Fibroblast of peridontal ligament (primary cell): ENCODE results near the gene TIMM29.
"Not testable (repeated sequence)": the region's sequence is repeated elsewhere in the genome, so short reads cannot be mapped to it uniquely, and the experiment has no call there.

Experiments used
- DNase-seq: peaks from one replicate; pipeline ENCODE4 v3.0.0-alpha.2; 2010; ENCODE audit errors: extremely low read depth

Gene TIMM29

DNA sequence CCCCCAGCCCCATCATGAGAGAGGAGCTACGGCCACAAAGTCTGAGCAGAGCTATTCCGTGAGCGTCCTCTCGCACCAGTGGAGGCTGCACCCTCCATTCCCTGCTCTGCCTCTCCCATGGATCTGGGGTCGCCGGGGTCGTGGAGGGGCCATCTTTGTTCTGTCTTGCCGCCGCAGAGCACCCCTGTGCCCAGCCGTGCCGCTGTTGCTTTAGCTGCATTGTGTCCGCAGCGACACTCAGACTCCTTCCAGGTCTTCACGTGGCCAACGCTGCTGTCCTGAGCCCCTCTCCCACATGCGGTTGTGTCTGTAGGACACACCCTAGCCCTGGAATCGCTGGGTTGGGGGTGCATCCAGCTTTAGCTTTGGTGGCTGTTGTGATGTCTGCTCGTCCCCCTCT, 16.0 kb upstream of the TIMM29 start:
- no peak for DNase-seq

DNA sequence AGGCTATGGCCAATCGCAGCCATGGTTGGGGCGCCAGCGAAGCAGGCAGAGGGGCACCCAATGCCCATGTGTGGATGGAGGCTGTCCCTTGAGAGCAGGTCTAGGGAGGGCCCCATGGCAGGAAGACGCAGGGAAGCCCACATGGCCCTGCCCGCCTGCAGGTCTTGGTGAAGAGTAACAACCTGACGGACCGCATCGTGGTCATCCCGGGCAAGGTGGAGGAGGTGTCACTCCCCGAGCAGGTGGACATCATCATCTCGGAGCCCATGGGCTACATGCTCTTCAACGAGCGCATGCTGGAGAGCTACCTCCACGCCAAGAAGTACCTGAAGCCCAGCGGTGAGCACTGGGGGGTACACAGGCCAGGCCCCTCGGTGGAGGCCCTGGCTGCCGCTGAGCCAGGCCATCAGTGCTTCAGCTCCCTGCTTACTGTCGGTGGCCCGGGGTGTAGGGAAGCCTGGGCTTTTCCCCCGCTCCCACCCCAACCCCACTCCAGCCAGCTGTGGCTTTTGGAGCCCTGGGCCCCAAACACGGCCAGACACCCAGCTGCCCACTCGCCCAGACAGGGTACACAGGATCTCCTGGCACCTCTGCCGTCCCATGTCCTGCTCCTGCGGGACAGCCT, 14.8 kb upstream of the TIMM29 start:
- DNase-seq, result no peak

DNA sequence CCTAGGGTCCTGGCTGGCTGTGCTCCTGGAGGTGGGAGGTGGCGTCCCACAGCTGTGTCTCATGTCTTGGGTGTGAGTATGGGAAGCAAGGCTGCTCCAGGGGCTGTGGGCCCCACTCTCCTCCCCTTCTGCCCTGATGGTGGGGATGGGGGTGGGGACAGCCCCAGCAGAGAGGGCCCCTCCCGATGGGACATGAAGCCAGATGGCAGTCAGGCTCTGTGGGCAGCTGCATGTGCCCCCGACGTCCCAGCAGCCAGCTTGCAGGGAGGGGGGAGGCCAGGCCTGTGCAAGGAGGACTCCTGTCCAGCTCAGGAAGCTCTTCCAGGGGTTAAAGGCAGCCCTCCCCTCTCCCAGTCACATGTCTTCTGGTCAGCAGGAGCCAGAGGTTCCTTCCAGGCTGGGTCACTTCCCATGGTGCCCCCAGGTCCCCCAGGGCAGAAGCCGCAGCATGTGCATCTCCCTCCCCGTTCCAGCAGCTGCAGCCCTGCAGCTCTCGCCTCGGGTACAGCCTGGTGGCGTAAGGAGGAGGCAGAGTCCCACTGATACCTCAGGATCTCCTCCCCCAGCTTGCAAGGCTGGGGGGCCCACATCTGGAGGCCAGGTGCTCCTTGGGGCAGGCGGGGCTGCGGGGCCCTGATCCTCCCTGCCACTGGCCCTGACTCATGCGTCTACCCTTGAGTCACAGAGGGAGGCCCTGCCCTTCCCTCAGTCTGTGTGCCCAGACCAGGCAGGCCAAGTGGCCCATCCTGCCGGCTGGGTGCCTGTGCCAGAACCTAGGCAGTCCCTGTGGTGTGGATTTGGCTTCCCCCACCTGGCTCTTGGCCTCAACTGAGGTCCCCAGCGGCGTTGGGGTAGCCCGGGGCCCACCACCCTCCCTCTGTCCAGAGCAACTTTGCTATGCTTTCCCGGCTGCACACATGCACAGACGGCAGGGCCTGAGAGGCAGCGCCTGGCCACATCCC, 13.2 kb upstream of the TIMM29 start:
- DNase-seq, result peak; percentile 75

DNA sequence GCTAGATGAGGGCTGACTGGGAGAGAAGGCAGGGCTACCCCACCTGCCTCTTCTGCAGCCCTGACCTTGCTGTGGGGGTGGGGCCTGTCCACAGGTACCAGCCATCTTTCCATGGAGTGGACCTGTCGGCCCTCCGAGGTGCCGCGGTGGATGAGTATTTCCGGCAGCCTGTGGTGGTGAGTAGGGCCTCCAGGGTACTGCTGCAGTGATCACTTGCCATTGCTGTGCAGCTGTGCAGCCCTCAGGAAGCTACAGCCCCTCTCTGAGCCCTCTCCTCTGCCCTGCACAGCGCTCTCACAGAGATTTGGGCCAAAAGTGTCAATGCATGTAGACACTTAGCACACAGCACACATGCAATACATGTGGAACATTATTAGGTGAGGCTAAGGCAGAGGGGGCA, 12.0 kb upstream of the TIMM29 start:
- DNase-seq, result no peak

DNA sequence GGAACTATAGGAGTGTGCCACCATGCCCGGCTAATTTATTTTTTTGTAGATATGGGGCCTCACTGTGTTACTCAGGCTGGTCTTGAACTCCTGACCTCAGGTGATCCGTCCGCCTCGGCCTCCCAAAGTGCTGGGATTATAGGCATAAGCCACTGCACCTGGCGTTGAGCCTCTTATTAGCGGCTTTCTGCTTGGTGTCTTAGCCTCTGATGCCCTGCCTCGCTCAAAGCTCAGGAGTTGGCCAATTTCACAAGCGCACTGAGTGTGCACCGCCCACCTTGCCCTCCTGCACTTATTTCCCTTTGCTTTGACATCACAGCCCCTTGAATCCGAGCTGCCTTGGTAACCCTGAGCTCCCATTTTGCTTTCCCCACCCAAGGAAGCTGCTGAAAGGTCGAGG, 10.3 kb upstream of the TIMM29 start:
- DNase-seq, result no peak

DNA sequence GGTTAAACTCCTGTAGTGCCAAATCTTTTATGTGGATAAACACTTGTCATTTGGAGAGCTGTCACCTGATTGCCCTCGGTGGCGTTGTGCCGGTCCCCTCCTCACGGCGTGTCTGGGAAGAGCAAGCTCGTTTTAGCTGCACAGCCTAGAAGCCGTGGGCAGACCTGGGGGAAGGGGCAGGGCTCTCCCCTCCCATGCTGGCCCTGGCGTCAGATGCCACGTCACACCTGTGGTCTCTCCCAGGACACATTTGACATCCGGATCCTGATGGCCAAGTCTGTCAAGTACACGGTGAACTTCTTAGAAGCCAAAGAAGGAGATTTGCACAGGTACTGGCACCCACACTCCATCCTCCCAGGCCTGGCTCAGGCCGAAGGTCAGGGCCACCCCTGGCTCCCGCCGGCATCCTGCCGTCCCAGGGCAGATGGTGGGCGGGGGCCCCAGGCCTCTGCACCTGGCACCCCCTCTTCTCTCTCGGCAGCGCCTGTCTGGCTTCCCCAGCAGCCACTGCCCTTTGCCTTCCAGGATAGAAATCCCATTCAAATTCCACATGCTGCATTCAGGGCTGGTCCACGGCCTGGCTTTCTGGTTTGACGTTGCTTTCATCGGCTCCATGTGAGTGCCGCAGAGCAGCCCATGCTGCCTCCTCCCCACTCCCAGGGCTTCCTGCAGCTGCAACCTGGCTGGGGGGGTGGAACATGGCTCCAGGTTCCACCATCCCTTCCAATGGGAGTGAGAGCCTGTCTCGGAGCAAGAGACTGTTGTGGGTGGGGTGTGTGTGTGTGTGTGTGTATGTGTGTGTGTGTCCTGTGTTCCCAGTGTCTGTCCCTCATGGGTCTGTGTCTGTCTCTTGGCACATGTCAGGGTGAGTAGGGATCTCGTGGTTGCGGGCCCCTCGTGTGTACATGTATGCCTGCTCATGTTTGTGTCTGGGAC, 9.0 kb upstream of the TIMM29 start:
- DNase-seq, result no peak

DNA sequence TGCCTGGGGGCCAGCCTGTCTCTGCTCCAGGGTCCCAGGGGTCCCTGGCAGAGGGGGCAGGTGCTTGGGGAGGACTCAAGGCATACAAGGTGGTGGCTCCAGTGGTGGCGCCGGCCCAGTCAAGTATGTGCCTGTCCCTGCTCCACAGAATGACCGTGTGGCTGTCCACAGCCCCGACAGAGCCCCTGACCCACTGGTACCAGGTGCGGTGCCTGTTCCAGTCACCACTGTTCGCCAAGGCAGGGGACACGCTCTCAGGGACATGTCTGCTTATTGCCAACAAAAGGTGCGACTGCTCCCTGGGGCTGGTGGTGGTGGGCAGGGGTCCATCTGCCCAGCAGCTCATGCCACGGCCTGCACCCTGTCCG, 8.3 kb upstream of the TIMM29 start:
- DNase-seq, result no peak

DNA sequence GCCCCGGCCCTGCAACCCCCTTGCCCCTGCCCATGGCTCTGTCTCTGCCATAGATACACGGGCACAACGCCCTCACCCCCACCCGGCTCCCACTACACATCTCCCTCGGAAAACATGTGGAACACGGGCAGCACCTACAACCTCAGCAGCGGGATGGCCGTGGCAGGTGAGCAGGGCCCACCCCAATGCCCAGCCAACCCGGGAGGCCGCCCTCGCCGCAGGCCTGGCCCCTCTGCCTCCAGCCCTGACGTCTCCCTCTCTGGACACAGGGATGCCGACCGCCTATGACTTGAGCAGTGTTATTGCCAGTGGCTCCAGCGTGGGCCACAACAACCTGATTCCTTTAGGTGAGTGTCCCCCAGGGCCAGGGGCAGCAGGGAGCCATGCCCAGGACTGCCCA, 7.8 kb upstream of the TIMM29 start:
- no peak for DNase-seq

DNA sequence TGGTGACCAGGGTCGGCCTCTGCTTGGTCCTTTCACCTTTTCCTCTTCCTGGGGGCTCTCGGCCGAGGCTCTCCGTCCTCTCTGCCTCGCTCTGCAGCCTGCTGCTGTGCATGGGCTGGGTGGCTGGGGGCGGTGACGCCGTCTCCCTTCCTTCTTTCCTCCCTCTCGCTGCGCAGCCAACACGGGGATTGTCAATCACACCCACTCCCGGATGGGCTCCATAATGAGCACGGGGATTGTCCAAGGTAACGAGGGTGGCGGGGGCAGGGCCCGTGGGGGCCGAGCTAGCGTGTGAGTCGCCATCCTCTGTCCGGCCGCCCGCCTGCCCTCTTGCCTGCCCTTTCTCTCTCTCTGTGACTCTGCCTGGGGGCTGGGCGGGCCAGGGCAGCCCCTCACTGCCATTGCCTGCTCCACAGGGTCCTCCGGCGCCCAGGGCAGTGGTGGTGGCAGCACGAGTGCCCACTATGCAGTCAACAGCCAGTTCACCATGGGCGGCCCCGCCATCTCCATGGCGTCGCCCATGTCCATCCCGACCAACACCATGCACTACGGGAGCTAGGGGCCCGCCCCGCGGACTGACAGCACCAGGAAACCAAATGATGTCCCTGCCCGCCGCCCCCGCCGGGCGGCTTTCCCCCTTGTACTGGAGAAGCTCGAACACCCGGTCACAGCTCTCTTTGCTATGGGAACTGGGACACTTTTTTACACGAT, 7.3 kb upstream of the TIMM29 start:
- DNase-seq, result no peak

DNA sequence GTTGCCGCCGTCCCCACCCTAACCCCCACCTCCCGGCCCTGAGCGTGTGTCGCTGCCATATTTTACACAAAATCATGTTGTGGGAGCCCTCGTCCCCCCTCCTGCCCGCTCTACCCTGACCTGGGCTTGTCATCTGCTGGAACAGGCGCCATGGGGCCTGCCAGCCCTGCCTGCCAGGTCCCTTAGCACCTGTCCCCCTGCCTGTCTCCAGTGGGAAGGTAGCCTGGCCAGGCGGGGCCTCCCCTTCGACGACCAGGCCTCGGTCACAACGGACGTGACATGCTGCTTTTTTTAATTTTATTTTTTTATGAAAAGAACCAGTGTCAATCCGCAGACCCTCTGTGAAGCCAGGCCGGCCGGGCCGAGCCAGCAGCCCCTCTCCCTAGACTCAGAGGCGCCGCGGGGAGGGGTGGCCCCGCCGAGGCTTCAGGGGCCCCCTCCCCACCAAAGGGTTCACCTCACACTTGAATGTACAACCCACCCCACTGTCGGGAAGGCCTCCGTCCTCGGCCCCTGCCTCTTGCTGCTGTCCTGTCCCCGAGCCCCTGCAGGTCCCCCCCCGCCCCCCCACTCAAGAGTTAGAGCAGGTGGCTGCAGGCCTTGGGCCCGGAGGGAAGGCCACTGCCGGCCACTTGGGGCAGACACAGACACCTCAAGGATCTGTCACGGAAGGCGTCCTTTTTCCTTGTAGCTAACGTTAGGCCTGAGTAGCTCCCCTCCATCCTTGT, 6.5 kb upstream of the TIMM29 start:
- no peak for DNase-seq

DNA sequence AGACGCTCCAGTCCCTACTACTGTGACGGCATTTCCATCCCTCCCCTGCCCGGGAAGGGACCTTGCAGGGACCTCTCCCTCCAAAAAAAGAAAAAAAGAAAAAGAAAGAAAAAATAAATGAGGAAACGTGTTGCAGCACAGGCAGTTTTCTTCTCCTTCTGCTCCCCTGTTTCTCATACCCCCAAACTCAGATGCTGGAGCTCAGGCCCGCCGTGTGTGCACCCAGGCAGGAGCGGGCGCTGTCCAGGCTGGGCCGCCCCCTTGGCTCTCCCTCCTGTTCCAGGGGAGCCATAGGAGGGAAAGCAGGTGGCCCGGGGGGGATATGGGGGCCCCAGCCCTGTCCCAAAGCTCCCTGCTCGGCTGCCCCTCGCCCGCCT, 6.0 kb upstream of the TIMM29 start:
- no peak for DNase-seq

DNA sequence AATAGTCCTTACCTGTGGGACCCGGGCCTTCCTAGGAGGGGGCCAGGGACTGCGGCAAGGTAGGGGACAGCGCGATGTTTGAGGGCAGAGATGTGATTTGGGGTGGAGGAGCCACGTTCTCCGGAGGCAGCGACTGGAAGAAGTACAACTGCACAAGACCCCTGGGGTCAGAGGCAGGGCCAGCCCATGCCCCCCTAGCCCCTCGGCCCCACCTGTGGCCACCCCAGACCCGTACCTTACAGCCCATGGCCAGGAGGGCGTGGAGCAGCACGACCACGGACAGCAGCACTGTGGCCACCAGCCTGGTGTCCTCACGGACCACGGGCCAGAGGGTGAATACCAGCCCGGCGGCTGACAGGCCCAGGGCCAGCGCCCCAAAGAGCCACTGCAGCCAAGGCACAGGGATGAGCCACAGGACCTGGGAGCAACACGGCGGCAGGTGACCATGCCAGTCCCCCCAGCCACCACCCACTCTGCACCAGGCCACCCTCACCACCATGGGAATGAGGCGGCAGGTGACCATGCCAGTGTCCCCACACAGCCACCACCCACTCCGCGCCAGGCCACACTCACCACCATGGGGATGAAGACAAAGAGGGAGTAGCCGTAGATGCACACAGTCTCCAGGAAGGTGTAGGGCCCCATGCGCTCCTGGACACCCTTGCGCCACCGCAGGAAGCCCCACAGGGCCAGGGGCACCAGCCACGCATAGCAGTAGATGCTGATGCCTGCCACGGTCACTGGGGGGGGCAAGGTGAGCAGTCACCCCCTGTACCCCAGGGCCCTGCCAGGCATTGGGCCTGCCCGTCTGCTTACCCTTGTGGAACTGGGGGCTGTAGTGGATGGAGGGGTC, 5.1 kb upstream of the TIMM29 start:
- no peak for DNase-seq

DNA sequence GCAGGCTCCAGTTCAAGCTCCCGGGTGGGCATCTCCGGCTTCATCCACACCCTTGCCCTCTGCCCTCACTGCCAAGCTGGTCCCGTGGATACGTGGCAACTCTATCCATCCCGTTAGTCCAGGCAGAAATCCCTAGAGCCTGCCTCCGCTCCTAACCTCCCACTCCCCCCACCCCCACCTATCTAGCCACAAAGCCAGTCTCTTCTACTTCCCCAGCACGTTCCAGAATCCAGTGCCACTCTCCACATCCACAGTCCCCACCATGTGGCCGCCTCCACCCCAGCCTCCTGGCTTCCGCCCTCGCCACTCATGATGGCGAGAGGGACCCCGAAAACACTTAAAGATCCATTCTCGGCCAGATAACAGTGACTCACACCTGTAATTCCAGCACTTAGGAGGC, 4.0 kb upstream of the TIMM29 start:
- no peak for DNase-seq

DNA sequence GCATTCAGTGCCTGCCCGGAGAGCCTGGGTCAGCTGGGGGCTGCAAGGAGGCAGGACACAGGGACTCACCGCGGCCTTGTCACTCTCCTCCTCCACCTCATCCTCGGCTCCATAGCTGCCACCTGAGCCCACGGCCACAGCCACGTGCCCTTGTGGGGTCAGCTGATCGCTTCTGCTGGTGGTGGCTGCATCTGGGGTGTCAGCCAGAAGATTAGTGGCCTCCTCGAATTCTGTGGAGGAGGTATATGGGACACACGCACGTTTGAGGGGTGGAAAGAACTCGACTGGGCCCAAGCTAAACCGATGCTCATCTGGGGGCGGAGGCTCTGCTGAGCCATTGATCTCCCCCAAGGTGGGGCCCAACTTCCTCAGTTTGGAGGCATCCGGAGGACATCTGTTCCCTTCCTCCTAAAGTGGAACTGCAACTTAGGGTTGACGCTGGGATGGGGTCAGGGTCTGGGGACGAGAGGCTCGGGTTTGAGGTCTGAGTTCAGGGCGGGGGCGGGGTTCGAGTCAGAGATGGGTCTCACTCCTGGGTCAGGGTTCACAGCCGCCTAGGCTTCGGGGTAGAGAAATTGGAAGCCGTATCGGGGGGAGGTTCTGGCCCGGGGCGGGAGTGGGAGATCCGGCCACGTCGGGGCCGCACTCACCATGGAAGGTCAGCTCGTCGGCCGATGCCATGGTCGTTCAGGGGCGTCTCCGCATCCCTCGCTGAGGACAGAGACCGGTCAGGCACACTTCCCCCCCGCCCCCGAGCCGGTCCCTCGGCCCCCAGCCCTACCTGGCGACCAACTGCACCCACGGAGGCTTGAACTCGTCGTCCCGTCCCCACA, 665 bp upstream of the TIMM29 start:
- peak; percentile 9 for DNase-seq

DNA sequence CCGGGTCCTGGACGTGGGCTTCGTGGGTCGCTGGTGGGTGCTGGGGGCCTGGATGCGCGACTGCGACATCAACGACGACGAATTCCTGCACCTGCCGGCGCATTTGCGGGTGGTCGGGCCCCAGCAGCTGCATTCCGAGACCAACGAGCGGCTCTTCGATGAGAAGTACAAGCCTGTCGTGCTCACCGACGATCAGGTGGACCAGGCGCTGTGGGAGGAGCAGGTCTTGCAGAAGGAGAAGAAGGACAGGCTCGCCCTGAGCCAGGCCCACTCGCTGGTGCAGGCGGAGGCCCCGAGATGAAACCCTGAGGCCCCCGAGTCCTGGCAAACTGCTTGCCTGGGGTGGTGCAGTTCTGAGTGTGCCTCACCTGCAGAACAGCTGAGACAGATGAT, 787 bp downstream of the TIMM29 start:
- DNase-seq, result no peak

DNA sequence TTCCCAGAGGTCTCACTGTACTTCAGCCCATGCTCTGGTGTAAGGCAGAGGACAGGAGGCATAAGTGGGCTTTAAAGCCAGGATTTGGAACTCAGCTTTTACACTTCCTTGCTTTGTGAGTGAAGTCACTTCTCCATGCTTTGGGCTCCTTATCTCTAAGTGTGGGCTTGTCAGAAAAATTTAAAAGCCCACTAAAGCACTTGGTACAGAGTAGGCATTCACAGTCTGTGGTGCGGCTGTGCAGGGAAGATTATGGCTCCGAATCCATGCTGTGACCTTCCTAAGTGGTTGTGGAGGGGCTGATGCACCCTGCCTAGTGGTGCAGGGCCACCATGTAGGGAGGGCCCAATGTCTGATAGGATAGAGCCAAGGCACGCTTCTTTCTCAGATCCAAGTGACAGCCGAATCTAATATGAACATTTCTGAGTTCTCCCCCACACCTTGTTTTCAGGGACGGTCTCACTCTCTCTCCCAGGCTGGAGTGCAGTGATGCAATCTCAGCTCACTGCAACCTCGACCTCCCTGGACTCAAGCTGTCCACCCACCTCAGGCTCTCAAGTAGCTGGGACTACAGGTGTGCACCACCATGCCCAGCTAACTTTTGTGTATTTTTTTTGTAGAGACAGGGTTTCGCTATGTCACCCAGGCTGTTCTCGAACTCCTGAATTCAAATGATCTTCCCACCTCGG, 6.9 kb downstream of the TIMM29 start:
- DNase-seq, result no peak

DNA sequence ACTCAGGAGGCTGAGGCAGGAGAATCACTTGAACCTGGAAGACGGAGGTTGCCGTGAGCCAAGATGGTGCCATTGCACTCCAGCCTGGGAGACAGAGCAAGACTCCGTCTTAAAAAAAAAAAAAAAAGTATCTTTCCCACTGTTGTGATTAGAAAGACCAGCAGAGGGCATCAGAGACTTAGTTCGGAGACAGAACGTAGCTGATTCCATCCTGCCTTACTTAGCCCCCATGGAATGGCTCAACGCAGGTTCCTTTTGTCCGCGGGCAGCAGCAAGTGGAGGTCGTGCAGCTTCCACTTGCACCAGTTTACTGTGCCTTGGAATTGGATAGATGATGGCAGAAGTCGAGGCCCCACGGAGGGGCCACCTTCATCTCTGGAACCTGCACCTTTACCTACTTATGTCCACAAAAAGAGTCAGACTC, 8.1 kb downstream of the TIMM29 start:
- peak; percentile 86 for DNase-seq

DNA sequence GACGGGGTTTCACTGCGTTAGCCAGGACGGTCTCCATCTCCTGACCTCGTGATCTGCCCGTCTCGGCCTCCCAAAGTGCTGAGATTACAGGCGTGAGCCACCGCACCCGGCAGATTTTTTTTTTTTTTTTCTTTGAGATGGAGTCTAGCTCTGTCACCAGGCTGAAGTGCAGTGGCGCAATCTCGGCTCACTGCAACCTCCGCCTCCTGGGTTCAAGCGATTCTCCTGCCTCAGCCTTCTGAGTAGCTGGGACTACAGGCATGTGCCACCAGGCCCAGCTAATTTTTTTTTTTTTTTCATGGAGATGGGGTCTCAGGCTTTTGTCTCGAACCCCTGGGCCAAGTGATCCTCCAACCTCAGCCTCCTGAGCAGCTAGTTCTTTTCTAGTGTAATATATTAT, 13.0 kb downstream of the TIMM29 start:
- not testable (repeated sequence) for DNase-seq

DNA sequence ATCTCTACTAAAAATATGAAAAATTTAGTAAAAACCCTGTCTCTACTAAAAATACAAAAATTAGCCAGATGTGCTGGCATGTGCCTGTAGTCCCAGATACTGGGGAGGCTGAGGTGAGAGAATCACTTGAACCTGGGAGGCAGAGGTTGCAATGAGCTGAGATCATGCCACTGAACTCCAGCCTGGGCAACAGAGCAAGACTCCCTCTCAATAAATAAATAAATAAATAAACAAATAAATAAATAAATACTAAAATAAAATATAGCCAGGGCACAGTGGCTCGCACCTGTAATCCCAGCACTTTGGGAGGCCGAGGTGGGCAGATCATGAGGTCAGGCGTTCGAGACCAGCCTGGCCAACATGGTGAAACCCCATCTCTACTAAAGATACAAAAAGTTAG, 14.8 kb downstream of the TIMM29 start:
- not testable (repeated sequence) for DNase-seq
